OCI-LY3 (cell line): ENCODE measurements around the gene ESF1.

Experiments
- CTCF ChIP-seq: fragments of 200-600, 300-600 bp; sonication (generic); IDR thresholded peaks from 2 replicates; pipeline ENCODE4 v1.5.1; 2014; ENCODE audit warnings: antibody characterized with exemption, low read length, low read depth
- EZH2phosphoT487 ChIP-seq: fragments of 200-600 bp; shearing (Covaris generic); IDR thresholded peaks from 2 replicates; pipeline ENCODE4 v1.6.1; 2018; ENCODE audit warnings: antibody characterized with exemption, mixed run types, low read depth

- TF ChIP-seq CTCF (no peak), EZH2phosphoT487 (no peak)
Measured at GRCh38 chr20:13784893-13785715, at the start of gene ESF1, which contains the start of gene NDUFAF5.
